Trophoblast cell (in vitro differentiated cells and primary cell): ENCODE results near the gene PLP2. TPM values are rescaled to one million over a fixed set of nuclear protein-coding genes. Genes with fewer than 3 reads are reported as not detected.
A peak's percentile ranks its signal among the peaks of the same experiment; 100 is the strongest.
"Not testable (repeated sequence)": the region's sequence is repeated elsewhere in the genome, so short reads cannot be mapped to it uniquely, and the experiment has no call there.

ENCODE experiments used
- DNase-seq, 2 donors: peaks; one replicate each; pipeline ENCODE4 v3.0.0-alpha.2; 2016
- H2AFZ ChIP-seq: 2 replicates; pipeline ENCODE4 v1.6.1; 2013; ENCODE audit warnings: low read length, moderate library complexity, mild to moderate bottlenecking; ENCODE audit not compliant: insufficient read depth, poor library complexity
- H2AK5ac ChIP-seq: 2 replicates; pipeline ENCODE4 v1.6.1; 2013; ENCODE audit warnings: mild to moderate bottlenecking, low read length
- H2BK120ac ChIP-seq: 2 replicates; pipeline ENCODE4 v1.6.1; 2013; ENCODE audit warnings: low read length, mild to moderate bottlenecking, moderate library complexity; ENCODE audit not compliant: insufficient read depth, poor library complexity
- H2BK12ac ChIP-seq: 2 replicates; pipeline ENCODE4 v1.6.1; 2013; ENCODE audit warnings: mild to moderate bottlenecking, low read length, moderate library complexity
- H2BK5ac ChIP-seq: 2 replicates; pipeline ENCODE4 v1.6.1; 2013; ENCODE audit warnings: low read length, low read depth, moderate library complexity, mild to moderate bottlenecking; ENCODE audit not compliant: poor library complexity
- H3K14ac ChIP-seq: 2 replicates; pipeline ENCODE4 v1.6.1; 2013; ENCODE audit warnings: mild to moderate bottlenecking, low read length
- H3K18ac ChIP-seq: 2 replicates; pipeline ENCODE4 v1.6.1; 2013; ENCODE audit warnings: mild to moderate bottlenecking, low read length
- H3K23ac ChIP-seq: 2 replicates; pipeline ENCODE4 v1.6.1; 2013; ENCODE audit warnings: low read length
- H3K27ac ChIP-seq: 2 replicates; pipeline ENCODE4 v1.5.1; 2013; ENCODE audit warnings: low read depth, mild to moderate bottlenecking, inconsistent platforms, low read length, moderate library complexity
- H3K27me3 ChIP-seq: 2 replicates; pipeline ENCODE4 v1.6.1; 2013; ENCODE audit warnings: inconsistent platforms, mild to moderate bottlenecking, low read length, moderate library complexity; ENCODE audit not compliant: insufficient read depth
- H3K36me3 ChIP-seq, 2 experiments: 1 replicate in 1 of 2; 2 replicates in 1 of 2; pipeline ENCODE4 v1.6.1; 2013; ENCODE audit warnings: low read length in 2 of 2, mild to moderate bottlenecking in 2 of 2, moderate library complexity in 1 of 2; ENCODE audit not compliant: insufficient read depth in 2 of 2, control insufficient read depth in 1 of 2
- H3K4ac ChIP-seq: 2 replicates; pipeline ENCODE4 v1.6.1; 2013; ENCODE audit warnings: low read depth, mild to moderate bottlenecking, low read length, moderate library complexity
- H3K4me1 ChIP-seq, 2 experiments: 1 replicate in 1 of 2; 2 replicates in 1 of 2; pipeline ENCODE4 v1.6.1; 2013; ENCODE audit warnings: low read length in 2 of 2, mild to moderate bottlenecking in 2 of 2, moderate library complexity in 1 of 2; ENCODE audit not compliant: insufficient read depth in 2 of 2, control insufficient read depth in 1 of 2
- H3K4me2 ChIP-seq: 2 replicates; pipeline ENCODE4 v1.6.1; 2013; ENCODE audit warnings: inconsistent platforms, mild to moderate bottlenecking, low read length, moderate library complexity
- H3K4me3 ChIP-seq: 2 replicates; pipeline ENCODE4 v1.5.1; 2013; ENCODE audit warnings: mild to moderate bottlenecking, low read depth, low read length, inconsistent platforms
- H3K79me1 ChIP-seq: one replicate; pipeline ENCODE4 v1.6.1; 2013; ENCODE audit warnings: low read length
- H3K79me2 ChIP-seq: 2 replicates; pipeline ENCODE4 v1.6.1; 2013; ENCODE audit warnings: low read length, mild to moderate bottlenecking; ENCODE audit not compliant: control insufficient read depth, insufficient read depth, poor library complexity
- H3K9ac ChIP-seq: 2 replicates; pipeline ENCODE4 v1.6.1; 2013; ENCODE audit warnings: mild to moderate bottlenecking, low read length
- H3K9me3 ChIP-seq: 2 replicates; pipeline ENCODE4 v1.6.1; 2013; ENCODE audit warnings: low read depth, mild to moderate bottlenecking, control low read depth, inconsistent platforms, low read length; ENCODE audit not compliant: insufficient read depth
- H4K12ac ChIP-seq: 2 replicates; pipeline ENCODE4 v1.6.1; 2013; ENCODE audit warnings: low read depth, mild to moderate bottlenecking, low read length, moderate library complexity
- H4K8ac ChIP-seq: 2 replicates; pipeline ENCODE4 v1.6.1; 2013; ENCODE audit warnings: low read depth, mild to moderate bottlenecking, low read length, moderate library complexity
- H4K91ac ChIP-seq: one replicate; pipeline ENCODE4 v1.6.1; 2013; ENCODE audit warnings: low read depth, mild to moderate bottlenecking, low read length, moderate library complexity
- WGBS: extraction: QIAGEN DNeasy Blood & Tissue Kit; methylation state at CpG from one replicate; pipeline ENCODE4 v1.1.7; 2013; ENCODE audit warnings: missing lambda C conversion rate; ENCODE audit not compliant: insufficient read length, insufficient coverage; ENCODE audit errors: extremely low coverage; 5-methylcytosine and 5-hydroxymethylcytosine counted together
- polyA plus RNA-seq: library from polyadenylated mRNA; stranded (reverse); fragments of 200-250 nt; gene quantifications from 2 replicates; pipeline ENCODE4 v1.2.3, GENCODE V29; 2013

Gene PLP2, protein sequence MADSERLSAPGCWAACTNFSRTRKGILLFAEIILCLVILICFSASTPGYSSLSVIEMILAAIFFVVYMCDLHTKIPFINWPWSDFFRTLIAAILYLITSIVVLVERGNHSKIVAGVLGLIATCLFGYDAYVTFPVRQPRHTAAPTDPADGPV
- polyA plus RNA-seq = 35.9 and 37.5 TPM in 2 replicates

- H4K12ac ChIP-seq = peak within 1 kb of the TSS; percentile 69
- H3K4ac ChIP-seq = no peak within 1 kb of the TSS
- peak within 1 kb of the TSS; percentile 64 for H3K4me3 ChIP-seq
- peak within 1 kb of the TSS; percentile 72 for H4K91ac ChIP-seq
- H3K9ac ChIP-seq = no peak within 1 kb of the TSS
- H3K36me3 ChIP-seq = peaks cover 13 to 21% of the 10 kb centered on the region in 2 experiments
- peak within 1 kb of the TSS; percentile 73 for H2AFZ ChIP-seq
- H2BK12ac ChIP-seq = peak within 1 kb of the TSS; percentile 53
- H3K27ac ChIP-seq = no peak within 1 kb of the TSS
- peak within 1 kb of the TSS; percentile 57 for H3K14ac ChIP-seq
- no peak within 1 kb of the TSS for H3K23ac ChIP-seq
- H3K79me1 ChIP-seq = peaks cover 6% of the 10 kb centered on the region
- H3K4me1 ChIP-seq = peaks cover 9 to 15% of the 10 kb centered on the region in 2 experiments
- no CpG with 5 or more reads among the region's 46 CpGs for WGBS
- no peaks in the 10 kb centered on the region for H3K9me3 ChIP-seq
- peak within 1 kb of the TSS; percentile 88 for H3K4me2 ChIP-seq
- H3K18ac ChIP-seq = peak within 1 kb of the TSS; percentile 46
- no peak within 1 kb of the TSS for H2BK5ac ChIP-seq
- peak; percentile 68 to 69 for DNase-seq
- H3K27me3 ChIP-seq = peaks cover 4% of the 10 kb centered on the region
- peak within 1 kb of the TSS; percentile 11 for H4K8ac ChIP-seq
- H2BK120ac ChIP-seq = peak within 1 kb of the TSS; percentile 63
- H2AK5ac ChIP-seq = no peak within 1 kb of the TSS
- peaks cover 3% of the 10 kb centered on the region for H3K79me2 ChIP-seq
Observed at GRCh38 chrX:49171752-49172279, at the start of gene PLP2. Gene PLP2 (plus strand): TSS chrX:49171898. CDS start chrX:49172001, 103 bp downstream.

DNA sequence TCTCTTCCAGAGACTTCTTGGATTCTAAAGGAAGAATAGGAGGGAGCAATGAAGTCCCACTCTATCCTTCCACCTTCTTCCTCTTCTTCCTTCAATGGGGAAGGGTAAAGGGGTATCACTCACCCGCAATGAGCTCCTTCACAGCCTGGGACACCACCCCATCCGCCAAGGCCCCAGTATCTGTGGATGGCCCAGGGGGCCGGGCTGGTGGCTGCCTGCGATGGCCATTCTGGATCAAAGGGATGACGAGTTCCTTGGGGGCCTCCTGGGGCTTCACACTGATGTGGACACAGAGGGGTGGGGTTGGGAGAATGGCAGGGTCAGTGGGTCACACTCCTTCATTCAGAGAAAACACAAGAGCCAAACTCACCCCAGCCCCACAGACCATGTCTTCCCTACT is 49.2 kb upstream of the PLP2 start:
- H4K12ac ChIP-seq = no peak overlapping the region
- H2AK5ac ChIP-seq = no peak overlapping the region
- H3K9me3 ChIP-seq = no peaks in the 10 kb centered on the region
- no peak for DNase-seq
- H4K91ac ChIP-seq = no peak overlapping the region
- H3K36me3 ChIP-seq = peaks cover 9 to 16% of the 10 kb centered on the region in 2 experiments
- H3K9ac ChIP-seq = no peak overlapping the region
- H2BK120ac ChIP-seq = no peak overlapping the region
- peak overlapping the region; percentile 87 for H3K4me2 ChIP-seq
- H2BK12ac ChIP-seq = no peak overlapping the region
- H3K4me3 ChIP-seq = no peak overlapping the region
- H3K4ac ChIP-seq = peak overlapping the region; percentile 17
- peaks cover 0 to 5% of the 10 kb centered on the region in 2 experiments for H3K4me1 ChIP-seq
- H3K79me1 ChIP-seq = peaks cover 3% of the 10 kb centered on the region
- H2BK5ac ChIP-seq = no peak overlapping the region
- no CpG with 5 or more reads among the region's 5 CpGs for WGBS
- no peak overlapping the region for H4K8ac ChIP-seq
- H3K79me2 ChIP-seq = peaks cover 4% of the 10 kb centered on the region
- H3K27me3 ChIP-seq = no peaks in the 10 kb centered on the region
- no peak overlapping the region for H3K18ac ChIP-seq
- H3K23ac ChIP-seq = no peak overlapping the region
- H3K14ac ChIP-seq = no peak overlapping the region
- no peak overlapping the region for H2AFZ ChIP-seq
- H3K27ac ChIP-seq = no peak overlapping the region

GRCh38 chrX:49127742-49128258 is 43.9 kb upstream of the PLP2 start:
- not testable (repeated sequence) for H3K4me3 ChIP-seq, H4K91ac ChIP-seq, H3K14ac ChIP-seq, H3K4ac ChIP-seq, H2BK12ac ChIP-seq, H3K4me1 ChIP-seq, H2BK5ac ChIP-seq, H3K18ac ChIP-seq, DNase-seq, H3K27me3 ChIP-seq, H2BK120ac ChIP-seq, H2AK5ac ChIP-seq, H3K79me1 ChIP-seq, H3K79me2 ChIP-seq, H3K27ac ChIP-seq, H3K23ac ChIP-seq, H3K9me3 ChIP-seq, H3K36me3 ChIP-seq, H3K4me2 ChIP-seq, H4K8ac ChIP-seq, H4K12ac ChIP-seq, H2AFZ ChIP-seq, H3K9ac ChIP-seq
- no CpG with 5 or more reads among the region's 13 CpGs for WGBS

DNA sequence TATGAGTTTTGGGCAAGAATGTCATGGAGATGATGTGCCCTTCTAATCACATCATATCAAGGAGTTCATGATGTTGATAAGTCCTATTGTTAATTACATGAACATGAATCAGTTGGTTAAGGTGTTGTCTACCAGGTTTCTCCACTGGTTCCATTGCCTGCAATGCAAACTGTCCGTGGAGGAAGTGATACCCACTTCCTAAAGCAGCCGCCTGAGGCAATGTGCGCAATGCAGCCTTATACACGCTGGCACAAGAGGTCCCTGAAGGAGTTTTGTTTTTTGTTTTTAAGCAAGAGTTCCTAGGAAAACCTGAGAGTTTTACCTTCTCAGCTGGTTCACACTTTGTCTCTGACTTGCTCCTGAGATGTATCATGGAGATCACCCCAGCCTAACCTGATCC is 42.3 kb upstream of the PLP2 start:
- Histone ChIP-seq H2AFZ (no peak overlapping the region), H3K18ac (no peak overlapping the region), H2BK5ac (no peak overlapping the region), H3K27me3 (no peaks in the 10 kb centered on the region), H3K4me2 (no peak overlapping the region), H3K9me3 (no peaks in the 10 kb centered on the region), H3K4me1 (no peaks in the 10 kb centered on the region), H4K91ac (no peak overlapping the region), H3K4me3 (no peak overlapping the region), H3K27ac (no peak overlapping the region), H2BK120ac (no peak overlapping the region), H3K4ac (no peak overlapping the region), H3K9ac (no peak overlapping the region), H2BK12ac (no peak overlapping the region), H3K14ac (no peak overlapping the region), H3K36me3 (no peaks in the 10 kb centered on the region), H3K79me2 (no peaks in the 10 kb centered on the region), H3K79me1 (no peaks in the 10 kb centered on the region), H3K23ac (no peak overlapping the region), H4K8ac (no peak overlapping the region), H4K12ac (no peak overlapping the region), H2AK5ac (no peak overlapping the region)
- DNase-seq = no peak
- no CpG with 5 or more reads among the region's 4 CpGs for WGBS
